GM23248 (cell line): Measurements from ENCODE around the gene PC.

Experiments used
- EZH2 ChIP-seq: fragments of 200-600 bp; sonication (generic); IDR thresholded peaks from 2 replicates; pipeline ENCODE4 v1.6.1; 2018; ENCODE audit warnings: antibody characterized with exemption, mild to moderate bottlenecking; ENCODE audit not compliant: insufficient read depth, poor library complexity, severe bottlenecking
- EZH2phosphoT487 ChIP-seq: fragments of 200-600 bp; sonication (generic); IDR thresholded peaks from 2 replicates; pipeline ENCODE4 v1.6.1; 2018; ENCODE audit warnings: antibody characterized with exemption, moderate library complexity, mild to moderate bottlenecking, low read depth; ENCODE audit not compliant: insufficient read depth

DNA sequence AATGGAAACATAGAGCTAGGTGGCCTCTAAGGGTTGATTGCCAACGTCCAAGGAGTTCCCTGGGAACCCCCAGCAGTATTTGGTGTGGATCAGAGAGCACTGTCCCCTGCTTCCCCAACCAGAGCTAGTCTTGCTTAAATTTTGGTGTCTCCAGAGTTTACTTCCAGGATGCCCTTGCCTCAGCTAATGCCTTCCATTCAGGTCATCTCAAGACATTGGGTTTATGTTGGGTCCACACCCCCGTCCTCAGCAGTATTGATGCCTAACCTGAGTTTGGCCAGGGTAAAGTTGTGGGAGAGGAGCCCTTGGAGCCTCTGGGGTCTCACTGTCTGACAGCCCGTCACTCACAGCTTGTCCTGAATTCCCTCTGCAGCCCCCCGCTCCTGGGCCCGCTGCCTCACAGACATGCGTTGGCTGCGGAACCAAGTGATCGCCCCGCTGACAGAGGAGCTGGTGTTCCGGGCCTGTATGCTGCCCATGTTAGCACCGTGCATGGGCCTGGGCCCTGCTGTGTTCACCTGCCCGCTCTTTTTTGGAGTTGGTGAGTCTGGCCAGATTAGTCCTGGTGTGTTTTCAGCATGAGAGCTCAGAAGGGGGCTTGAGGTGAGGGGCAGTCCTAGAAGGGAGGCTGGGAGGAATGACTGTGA lies 113.6 kb downstream of the PC start:
- no peak for TF ChIP-seq EZH2phosphoT487
- no peak for TF ChIP-seq EZH2
